H1 (cell line): ENCODE results near the gene DPM2. TPM values are rescaled to one million over a fixed set of nuclear protein-coding genes. Genes with fewer than 3 reads are reported as not detected.

Experiments
- CBX8 ChIP-seq: fragments of 300-800, 300-1000 bp; sonication (generic); IDR thresholded peaks from 2 replicates; pipeline ENCODE4 v1.7.1; 2016; ENCODE audit warnings: low read depth, low read length, borderline replicate concordance
- EZH2 ChIP-seq: fragments of 200-600 bp; sonication (generic); IDR thresholded peaks from 2 replicates; pipeline ENCODE4 v1.7.1; 2012; ENCODE audit warnings: low read depth, mild to moderate bottlenecking, moderate library complexity, low read length, inconsistent platforms; ENCODE audit not compliant: severe bottlenecking
- GTF2F1 ChIP-seq: IDR thresholded peaks from 2 replicates; pipeline ENCODE4 v1.6.1; 2012; ENCODE audit warnings: low read depth, low read length, improper control_type of control experiment, borderline replicate concordance
- KDM4A ChIP-seq: IDR thresholded peaks from one replicate; pipeline ENCODE4 v1.7.1; 2012; ENCODE audit warnings: low read depth, mild to moderate bottlenecking, moderate library complexity, low read length, inconsistent platforms; ENCODE audit not compliant: severe bottlenecking
- PHF8 ChIP-seq: fragments of 200-600 bp; sonication (generic); conservative IDR thresholded peaks from 2 replicates; pipeline ENCODE4 v1.7.1; 2012; ENCODE audit warnings: low read depth, mild to moderate bottlenecking, inconsistent platforms, low read length, moderate library complexity
- POLR2A ChIP-seq, 2 experiments: IDR thresholded peaks; 1 replicate in 1 of 2; 2 replicates in 1 of 2; pipeline ENCODE4 v1.6.1; 2011; ENCODE audit warnings: low read depth in 2 of 2, low read length in 2 of 2, mild to moderate bottlenecking in 2 of 2; ENCODE audit errors: control extremely low read depth in 1 of 2
- RNF2 ChIP-seq: fragments of 200-900, 300-1000 bp; sonication (generic); IDR thresholded peaks from 2 replicates; pipeline ENCODE4 v1.7.1; 2016; ENCODE audit warnings: borderline replicate concordance, low read depth, mild to moderate bottlenecking, antibody characterized with exemption, low read length; ENCODE audit not compliant: poor library complexity, severe bottlenecking; ENCODE audit errors: missing control alignments
- SIX5 ChIP-seq: IDR thresholded peaks from 2 replicates; pipeline ENCODE4 v1.6.1; 2011; ENCODE audit warnings: mild to moderate bottlenecking, low read depth, low read length
- polyA plus RNA-seq, 7 experiments: library from polyadenylated mRNA; depleted of rRNA in 3 of 7; stranded (reverse) in 5 of 7; unstranded in 2 of 7; fragments of >200 nt in 5 of 7; fragments of 200-250 nt in 2 of 7; gene quantifications; 1 replicate in 5 of 7; 2 replicates in 1 of 7; 4 replicates in 1 of 7; pipeline versions ENCODE4 v1.2.1 to v1.2.3, GENCODE V29; 2011 to 2013; ENCODE audit warnings: missing spikeins in 2 of 7, mixed read lengths in 2 of 7
- total RNA-seq: library from RNA; stranded (reverse); fragmentation: NEBNext Ultra II Directional; extraction: Animal tissue kit (Norgen Biotek cat#: 25700); gene quantifications from 2 replicates; pipeline ENCODE4 v1.2.1, GENCODE V29; 2021

The DPM2 gene
- total and polyA plus RNA-seq, 2 of the 8 experiments (the other 6 are each of a cell fraction or from before 2014, with no cell fraction given) = 45.4 to 95.4 TPM

- TF ChIP-seq KDM4A (no peak), RNF2 (no peak), EZH2 (no peak), POLR2A (IDR thresholded peaks at IDR 0.05; ENCODE audit: control extremely low read depth in 1 of 2, low read depth in 2 of 2, low read length in 2 of 2) (no peak), GTF2F1 (no peak), PHF8 (no peak), SIX5 (no peak), CBX8 (no peak)
Measured at GRCh38 chr9:127976498-127976897, 38.8 kb upstream of the DPM2 start (continued).
